GM03348 (cell line): ENCODE data around the gene RASSF4.
A peak's percentile ranks its signal among the peaks of the same experiment; 100 is the strongest.

Source experiments
- DNase-seq: peaks from one replicate; pipeline ENCODE4 v3.0.0; 2012; ENCODE audit warnings: low spot score

Gene RASSF4

DNA sequence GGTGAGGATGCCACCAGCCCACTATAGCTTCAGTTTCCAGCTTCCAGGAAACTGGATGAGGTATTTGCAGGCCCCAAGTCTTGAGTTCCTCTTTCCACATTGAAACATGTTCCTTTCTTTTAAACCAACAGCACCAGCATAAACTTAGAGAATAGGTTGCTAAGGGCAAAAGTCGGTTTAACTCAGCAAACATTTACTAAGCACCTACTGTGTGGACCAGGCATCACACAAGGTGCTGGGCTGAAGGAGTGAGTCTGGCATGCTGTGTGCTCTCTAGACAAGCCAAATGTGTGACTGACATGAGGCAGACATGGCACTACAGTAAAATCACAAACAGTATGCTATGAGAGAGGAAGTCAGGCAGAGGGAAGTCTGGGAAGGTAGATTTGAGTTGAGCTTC, 11.0 kb upstream of the RASSF4 start:
- no peak for DNase-seq

DNA sequence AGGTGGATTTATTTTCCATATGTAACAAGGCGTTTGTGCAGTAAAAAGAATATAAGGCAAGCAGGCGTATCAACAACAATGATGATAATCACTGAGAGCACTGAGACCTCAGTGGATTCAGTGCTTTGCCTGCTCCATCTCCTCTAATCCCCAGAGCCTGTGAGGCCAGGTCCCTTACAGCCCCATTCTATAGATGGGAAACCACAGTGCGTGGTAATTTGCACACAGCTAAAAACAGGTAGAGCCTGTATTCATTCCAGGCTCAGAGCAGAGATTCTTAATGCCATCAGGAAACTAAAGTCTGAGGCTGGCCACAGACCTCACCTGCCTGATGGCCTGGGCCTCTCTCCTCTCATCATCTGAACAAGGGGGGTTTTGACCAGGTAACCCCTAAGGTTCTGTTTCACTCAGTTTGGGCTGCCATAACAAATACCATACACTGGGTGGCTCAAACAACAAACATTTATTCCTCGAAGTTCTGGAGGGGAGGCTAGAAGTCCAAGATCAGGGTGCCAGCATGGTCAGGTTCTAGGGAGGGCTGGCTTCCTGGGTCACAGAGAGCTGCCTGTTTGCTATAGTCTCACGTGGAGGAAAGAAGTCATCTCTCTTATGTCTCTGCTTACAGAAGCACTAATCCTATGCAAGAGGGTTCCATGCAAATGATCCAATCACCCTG, 10.3 kb upstream of the RASSF4 start:
- no peak for DNase-seq

DNA sequence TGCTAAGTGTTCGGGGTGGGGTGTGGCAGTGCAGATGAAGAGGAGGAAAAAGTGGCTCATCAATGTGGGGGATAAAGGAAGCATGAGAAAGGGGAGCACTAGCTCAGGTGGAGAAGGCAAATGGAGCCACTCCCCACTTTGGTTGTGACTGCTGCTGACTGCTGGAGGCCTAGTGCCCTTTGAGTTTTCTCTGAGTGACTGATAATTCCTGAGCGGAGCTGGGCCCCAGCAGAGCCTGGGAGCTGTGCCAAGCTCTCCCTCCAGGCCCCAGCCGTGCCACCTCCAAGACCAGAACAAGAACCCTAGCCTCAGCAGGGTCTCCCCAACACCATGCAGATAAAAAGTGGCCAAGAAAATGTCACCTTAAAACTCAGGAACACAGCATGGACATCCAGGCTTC, 9.7 kb upstream of the RASSF4 start:
- no peak for DNase-seq

DNA sequence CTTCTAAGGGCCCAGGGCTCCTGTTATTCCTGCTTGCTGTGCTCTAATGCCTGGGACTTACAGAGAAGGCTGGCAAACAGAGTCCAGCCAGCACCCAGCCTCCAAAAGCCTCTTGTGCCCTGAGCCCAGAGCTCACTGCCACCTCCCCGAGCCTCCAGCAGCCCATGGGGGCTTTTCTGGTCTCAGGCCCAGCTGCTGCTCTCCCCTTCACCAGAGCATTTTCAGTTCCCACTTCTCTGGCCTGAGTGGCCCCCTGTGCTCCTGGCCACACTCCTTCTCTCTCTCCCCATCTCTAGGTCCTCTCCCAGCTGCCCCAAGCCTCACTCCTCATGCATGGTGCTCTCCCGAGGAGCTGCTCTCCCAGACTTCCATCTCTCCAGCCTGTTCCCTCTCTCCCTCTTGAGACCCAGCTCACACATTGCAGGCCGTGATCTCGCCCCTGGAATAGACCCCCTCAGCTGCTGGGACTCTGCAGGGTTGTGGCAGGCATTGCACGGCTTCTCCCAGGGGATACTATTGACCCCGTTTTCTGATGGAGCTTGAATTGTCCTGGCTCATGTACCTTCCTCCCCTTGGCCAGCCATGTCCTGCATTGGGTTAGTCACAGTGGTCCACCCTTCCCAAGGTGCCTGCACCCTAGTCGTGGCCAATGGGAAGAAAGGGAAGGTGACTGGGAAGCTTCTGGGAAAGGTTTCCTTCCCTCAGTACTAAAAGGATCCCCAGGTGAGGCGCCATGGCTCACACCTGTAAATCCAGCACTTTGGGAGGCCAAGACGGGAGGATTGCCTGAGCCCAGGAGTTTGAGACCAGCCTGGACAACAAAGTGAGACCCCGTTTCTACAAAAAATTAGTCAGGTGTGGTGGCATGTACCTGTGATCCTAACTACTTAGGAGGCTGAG, 9.0 kb upstream of the RASSF4 start:
- DNase-seq: no peak

DNA sequence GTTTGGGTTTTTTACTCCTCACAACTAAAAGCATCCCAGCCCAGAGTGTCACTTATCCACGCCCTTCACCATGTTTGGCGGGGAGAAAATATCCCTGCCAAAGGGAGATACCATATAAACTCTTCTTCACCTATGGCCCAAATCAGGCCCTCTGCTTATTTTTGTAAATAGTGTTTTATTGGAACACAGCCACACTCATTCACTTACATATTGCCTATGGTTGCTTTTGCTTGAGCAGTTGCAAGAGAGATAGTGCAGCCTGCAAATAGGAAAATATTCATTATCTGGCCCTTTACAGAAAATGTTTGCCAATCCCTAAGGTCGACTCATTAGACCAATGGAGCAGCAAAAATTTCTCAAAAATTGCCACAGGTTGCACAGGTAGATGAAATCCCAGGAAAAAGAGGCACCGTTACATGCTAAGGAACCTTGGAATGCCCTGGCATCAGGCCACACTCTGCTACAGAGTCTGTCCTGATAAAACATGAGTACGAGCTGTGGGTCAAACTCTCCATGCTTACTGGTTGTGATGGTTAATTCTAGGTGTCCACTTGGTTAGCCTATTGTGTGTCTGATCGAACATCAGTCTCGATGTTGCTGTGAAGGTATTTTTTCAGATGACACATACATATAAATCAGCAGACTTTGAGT, 7.9 kb upstream of the RASSF4 start:
- no peak for DNase-seq

DNA sequence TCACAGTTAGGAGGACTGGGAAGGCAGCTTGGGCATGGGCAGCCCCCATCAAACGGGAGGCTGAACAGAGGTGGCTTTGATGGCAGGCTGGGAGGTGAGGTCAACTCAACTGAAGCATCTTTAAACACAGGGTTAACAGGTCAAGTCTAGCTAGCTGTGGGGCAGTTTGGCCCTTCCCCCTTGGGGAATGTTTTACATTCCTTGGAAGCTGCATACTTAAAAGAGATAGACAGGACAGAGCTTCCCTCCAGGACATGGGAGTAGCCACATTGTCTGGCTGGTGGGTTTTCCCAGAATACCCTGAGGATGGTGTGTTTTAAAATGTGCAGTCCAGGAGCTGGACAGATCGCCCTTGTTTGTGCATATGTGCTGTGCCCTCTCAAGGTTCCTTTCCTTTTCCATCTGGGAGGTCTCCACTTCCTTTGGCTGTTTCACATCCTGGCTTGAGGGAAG, 6.8 kb upstream of the RASSF4 start:
- no peak for DNase-seq

DNA sequence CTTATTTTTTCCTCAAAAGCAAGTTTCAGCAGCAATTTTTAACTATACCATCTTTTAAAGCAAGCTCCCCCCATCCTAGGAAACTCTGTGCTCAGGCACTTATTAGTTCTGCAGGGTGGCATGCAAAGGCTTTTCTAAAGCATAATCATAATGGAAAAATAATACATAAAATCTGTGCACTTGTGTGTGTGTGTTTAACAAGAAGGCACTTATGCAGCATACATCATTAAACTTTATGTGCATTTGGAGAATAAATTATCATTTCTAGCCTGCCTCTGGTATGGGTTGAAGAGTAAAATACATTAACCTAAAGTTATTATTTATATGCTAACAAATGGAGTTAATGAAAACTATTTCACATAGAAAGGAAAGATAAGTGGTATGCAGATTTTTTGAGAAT, 5.6 kb upstream of the RASSF4 start:
- no peak for DNase-seq

DNA sequence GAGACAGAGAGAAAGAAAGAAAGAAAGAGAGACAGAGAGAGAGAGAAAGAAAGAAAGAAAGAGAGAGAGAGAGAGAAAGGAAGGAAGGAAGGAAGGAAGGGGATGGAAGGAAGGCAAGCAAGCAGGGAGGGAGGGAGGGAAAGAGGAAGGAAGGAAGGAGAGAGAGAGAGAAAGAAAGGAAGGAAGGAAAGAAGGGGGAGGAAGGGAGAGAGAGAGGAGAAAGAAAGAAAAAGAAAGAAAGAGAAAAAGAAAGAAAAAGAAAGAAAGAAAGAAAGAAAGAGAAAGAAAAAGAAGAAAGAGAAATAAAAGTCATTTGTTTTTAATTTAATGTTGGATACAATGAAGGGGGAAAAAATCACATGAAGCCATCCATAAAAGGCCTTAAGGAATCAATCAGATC, 4.6 kb upstream of the RASSF4 start:
- DNase-seq: no peak

DNA sequence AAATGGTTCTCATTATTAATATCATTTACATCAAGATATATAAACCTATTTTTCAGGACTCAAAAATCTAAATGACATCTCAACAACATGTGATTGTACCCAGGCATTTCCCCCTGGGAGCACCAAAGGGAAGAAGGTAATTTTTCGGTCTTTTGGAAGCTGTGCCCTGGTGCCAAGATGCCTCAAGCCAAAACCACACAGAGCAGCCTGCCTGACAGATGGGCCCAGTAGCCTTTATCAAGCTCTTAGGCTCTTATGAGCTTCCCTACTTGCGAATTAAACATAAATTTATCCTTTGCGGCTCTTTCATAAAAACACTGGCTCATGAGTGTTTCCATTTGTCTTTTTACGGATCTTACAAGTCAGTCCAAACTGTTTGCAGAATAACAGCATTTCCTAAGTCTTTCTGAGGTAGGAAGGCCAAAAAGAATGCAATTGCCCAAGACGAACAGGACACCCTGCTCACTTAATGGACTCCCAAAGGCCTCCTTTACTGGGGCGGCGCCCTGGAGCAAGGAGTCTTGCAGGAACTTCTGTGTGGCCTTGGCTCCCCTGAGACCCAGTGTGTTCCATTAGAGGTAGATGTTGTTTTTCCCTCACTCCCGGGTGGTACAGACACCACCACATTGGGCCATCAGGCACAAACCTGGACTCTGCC, 4.1 kb upstream of the RASSF4 start:
- DNase-seq: no peak

DNA sequence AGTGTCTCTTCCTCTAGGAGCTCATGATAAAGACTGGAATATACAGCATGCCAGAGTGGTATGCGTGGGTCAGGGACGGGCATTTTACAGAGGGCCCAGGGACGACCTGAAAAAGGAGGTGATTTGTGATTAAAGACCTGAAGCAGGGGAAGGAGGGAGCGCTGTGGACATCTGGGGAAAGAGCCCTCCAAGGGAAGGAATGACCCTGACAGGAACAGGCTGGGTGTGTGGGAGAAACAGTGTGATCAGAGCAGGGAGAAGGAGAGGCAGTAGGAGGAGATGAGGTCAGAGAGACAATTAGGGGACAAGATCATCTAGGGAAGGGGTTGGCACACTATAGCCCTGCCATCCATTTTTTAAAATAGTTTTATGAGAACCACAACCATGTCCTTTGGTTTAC, 3.4 kb upstream of the RASSF4 start:
- DNase-seq: no peak

DNA sequence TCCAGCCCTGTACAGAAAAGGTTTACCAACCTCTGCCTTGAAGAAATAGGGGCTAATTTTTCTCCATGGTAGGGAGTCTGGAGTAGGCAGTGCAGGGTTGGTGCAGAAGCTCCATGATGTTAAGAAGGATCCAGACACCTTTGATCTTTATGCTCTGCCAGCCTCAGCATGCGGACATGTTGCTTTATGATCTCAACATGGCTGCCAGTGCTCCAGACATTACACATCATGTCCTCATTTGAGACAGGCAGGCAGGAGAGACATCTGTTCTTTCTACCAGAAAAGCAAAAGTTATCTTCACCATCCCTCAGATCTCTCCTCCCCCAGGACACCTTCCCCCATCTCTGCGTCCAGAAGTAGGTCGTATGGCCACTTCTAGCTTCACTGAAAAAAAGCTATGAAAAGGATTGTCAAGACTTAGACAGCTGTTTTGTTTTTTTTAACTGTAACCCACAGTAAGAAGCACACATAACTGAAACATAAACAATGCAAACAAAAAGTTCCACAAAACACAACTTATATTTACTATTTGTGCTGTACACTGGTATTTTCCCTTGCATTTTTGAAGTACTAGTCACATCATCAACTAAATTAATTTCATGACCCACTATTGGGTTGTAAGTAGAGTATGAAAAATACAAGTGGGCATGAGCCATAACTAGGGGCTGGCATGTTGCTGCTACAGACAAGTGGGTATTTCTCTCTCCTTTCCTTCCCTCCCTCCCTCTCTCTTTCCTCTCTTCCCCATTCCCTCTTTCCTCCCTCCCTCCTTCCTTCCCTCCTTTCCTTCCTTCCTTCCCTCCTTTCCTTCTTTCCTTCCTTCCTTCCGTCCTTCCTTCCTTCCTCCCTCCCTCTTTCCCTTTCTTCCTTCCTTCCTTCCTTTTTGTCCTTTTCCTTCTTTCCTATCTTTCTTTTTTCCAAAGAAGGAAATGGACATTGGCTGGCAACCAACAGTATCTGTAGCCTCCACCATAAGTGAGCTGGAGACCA, 2.6 kb upstream of the RASSF4 start:
- no peak for DNase-seq

DNA sequence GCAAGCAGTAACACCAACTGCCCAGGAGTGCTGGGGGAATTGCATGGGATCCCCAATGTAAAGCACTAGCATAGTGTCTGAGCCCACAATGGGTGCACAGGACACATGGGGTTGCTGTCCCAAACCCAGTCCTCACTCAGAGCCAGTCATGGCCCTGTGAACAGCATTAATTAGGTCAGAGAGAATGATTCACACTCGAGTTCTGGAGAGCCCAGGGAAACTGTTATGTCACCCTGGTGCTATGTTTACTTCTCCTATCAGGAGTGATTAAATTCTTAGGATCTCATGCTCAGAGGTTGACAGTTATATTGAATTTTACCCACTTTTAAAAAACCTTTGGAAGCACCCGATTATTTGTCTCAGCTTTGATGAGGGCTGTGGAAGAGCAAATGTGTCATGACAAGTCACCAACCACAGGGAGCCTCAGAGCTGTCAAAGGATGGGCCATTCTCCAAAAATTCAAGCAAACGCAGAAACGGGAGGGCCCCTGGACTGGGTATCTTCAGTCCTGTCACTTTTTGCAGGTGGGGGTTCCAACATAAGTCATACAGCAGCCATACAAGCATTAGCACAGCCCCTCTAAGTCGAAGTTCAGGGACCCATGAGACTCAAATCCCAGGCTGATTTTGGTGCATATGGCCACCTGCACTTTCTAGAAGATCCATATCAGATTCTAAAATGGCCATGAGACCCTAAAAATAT, 1.3 kb upstream of the RASSF4 start:
- DNase-seq: peak; percentile 65

DNA sequence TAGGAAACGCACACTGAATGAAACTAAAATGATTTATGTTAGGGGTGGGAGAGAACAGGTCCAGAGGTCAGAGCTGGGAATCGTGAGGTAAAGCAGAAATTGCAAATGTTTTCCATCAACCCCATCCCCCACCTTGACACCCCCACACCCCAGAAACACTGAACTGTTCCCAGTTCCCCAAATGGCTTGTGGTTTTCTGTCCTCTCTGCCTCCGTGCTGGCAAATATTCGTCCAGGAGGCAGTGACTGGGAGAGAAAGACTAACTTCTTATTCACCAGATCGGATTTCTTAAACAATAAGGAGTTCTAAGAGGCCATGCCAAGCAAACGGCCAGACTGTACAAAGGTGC, 730 bp upstream of the RASSF4 start:
- no peak for DNase-seq

DNA sequence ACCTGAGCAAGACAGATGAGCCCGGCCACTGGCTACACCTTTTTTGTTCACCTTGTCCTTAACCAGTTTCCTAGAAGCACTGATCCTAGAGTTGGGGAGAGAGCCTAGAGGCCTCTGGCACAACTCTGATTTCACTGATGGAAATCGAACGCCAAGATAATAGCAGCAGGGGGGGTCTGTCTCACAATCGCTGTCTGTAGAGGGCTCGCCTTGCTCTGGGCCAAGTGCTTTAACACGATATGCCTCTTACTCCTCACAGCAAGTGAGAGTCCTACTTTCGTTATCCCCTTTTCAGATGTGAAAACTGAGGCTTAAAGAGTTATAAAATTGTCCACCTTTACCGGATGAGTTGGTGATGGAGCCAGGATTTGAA, 472 bp downstream of the RASSF4 start:
- no peak for DNase-seq

DNA sequence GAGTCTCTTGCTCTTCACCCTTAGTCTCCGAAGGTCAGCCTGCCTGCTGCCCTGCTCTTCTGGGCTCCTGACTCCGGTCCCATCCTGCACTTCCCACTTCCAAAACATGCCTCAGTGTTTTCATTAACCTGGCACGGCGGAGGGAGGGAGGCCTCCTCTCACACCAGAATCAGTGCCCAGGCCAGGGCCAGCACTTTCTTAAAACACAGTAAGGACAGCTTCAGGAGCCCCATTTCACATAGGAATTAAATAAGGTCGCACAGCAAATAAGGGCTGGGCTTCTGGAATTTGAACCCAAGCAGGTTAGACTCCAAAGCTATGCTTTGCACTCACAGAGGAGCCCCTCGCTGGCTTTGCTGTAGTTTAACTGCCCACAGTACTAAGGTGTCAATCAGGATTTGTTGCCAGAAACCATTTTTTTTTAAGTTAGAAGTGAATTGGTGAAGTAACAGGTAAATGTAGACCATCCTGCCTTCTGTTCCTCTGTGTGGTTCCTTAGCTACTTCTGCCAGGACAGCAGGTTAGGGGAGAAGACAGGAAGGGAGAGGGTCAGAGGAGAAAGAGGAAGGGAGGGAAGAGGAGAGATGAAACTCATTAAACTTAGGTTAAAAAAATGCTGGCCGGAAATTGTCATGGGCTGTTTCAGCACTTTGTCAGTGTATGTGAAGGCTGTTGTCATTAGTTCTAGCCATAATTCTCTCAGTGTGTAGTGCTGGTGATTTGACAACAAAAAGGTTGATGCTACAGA, 1.1 kb downstream of the RASSF4 start:
- no peak for DNase-seq

DNA sequence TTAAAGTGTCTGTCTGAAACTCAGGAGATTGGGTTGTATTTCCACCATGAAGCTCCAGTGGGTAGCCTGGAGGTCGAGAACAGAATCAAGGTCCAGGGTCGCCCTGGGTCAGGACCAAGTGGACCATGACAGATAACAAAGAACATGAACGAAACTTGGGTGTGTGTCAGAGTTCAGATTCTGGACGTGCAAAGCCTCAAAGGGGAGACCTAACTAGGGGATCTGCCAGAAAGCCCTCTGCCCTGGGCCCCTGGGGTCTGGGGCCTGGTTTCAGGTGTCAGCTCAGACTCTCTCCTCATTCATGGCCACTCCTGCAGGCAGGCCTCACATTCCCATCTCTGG, 1.6 kb downstream of the RASSF4 start:
- DNase-seq: no peak

DNA sequence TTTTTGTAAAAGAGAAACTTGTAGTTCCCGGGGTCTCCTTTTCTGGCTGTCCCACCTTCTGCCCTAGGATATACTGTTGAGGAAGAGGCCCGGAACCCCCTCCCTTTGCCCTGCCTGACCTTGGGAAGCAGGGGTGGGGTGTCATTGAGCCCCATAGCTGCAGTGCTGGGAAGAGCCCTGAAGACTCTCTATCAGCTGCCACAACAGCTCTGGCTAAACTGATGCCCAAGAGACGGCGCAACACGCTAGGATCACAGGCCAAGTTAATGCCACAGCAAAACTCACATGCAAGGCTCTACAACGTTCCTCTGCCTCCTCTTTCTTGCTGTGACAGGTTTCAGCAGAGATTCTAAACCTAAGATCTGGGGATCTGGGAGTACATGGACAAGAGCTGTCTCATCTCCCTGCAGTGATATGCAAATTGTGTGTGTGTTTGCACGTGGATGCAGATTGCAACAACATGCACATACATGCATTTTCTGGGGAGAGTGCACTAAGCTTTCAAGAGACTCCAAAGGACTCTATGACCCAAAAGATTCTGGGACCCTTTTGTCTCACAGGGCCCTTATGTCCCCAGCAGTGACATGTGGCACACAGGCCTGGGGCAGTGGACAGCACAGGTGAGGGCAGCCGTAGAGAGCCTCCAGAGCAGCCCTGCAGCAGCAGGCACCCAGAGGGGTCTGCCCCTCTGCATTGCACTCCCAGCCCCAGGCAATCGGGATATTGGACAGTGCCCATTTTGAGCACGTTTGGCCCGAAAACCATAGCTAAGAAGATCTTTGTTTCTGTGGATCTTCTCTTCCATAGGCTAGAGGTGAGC, 2.5 kb downstream of the RASSF4 start:
- no peak for DNase-seq

DNA sequence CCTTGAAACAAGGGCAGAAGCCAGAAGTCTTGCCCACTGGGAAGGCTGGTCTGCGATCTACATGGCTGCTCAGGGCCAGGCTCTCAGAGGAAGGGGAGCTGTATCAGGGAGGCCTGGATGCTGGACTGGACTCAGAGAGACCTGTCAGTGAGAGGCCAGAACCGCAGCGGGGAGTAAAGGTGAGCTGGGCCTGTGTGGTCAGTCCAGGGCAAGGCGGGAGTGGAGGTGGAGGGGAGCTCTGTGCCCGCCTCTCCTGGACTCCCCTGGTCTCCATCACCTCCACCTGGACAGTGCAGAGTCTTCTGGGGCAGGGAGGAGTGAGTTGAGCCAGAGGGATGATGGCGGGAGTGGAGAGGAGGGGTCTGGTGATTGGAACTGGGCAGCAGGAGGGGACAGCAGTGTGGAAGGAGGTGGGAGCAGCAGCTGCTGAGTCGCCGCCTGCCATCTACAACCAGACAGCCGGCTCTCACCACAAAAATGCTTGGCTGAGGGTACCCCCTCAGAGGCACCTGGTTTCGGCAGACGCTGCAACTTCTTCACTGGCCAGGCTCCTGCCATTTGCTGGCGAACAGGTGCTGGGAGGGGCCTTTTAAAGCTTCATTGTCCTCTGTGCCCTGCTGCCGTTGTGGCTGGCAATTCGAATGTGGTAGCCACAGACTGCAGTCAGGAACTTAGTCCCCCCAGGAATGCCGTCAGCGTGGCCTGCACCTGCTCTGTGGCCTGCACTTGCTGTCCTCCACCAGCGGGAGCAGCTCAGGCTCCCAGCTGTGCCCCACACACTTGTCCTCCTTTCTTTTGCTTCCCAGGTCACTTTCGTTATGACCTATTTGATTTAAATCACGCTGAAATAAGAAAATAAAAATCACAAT, 3.5 kb downstream of the RASSF4 start:
- DNase-seq: no peak
